ENCODE measurements around the gene TBXAS1.

GRCh38 chr7:139923090-139923489, 94.0 kb downstream of the TBXAS1 start:
- no peak for TF ChIP-seq CTCF (IDR thresholded peaks at IDR 0.05; ENCODE audit: control extremely low read depth in 1 of 3, insufficient read depth in 1 of 3, low read depth in 1 of 3, low read length in 3 of 3)
- TF ChIP-seq POLR2A (IDR thresholded peaks at IDR 0.05; ENCODE audit: control extremely low read depth in 1 of 2, low read depth in 2 of 2, low read length in 2 of 2) = no peak
- TF ChIP-seq CTBP2 (IDR thresholded peaks at IDR 0.05; ENCODE audit: borderline replicate concordance, insufficient read depth, insufficient read length, low read length) = no peak
- TF ChIP-seq EP300 (IDR thresholded peaks at IDR 0.05; ENCODE audit: borderline replicate concordance in 1 of 2, low read depth in 2 of 2, low read length in 2 of 2) = no peak
- no peak for TF ChIP-seq TAF1 (IDR thresholded peaks at IDR 0.05; ENCODE audit: low read depth, low read length)
- TF ChIP-seq POLR2AphosphoS5 (IDR thresholded peaks at IDR 0.05; ENCODE audit: low read depth, low read length) = no peak
- TF ChIP-seq MAFK (IDR thresholded peaks at IDR 0.05; ENCODE audit: low read depth, low read length) = no peak
- no peak for TF ChIP-seq SUZ12 (IDR thresholded peaks at IDR 0.05; ENCODE audit: low read length)
- TF ChIP-seq ATF2 (IDR thresholded peaks at IDR 0.05; ENCODE audit: low read length) = no peak

All from H1 (cell line).